ENCODE measurements around the gene ABCC2.
"Not testable (repeated sequence)": the region's sequence is repeated elsewhere in the genome, so short reads cannot be mapped to it uniquely, and the experiment has no call there.

ABCC2 gene

GRCh38 chr10:99853655-99854054 lies 71.2 kb downstream of the ABCC2 start:
- no peak for DNase-seq (ENCODE audit: low spot score)

GRCh38 chr10:99854860-99855259 lies 72.4 kb downstream of the ABCC2 start:
- no peak for DNase-seq (ENCODE audit: low spot score)

GRCh38 chr10:99855479-99856071 lies 73.1 kb downstream of the ABCC2 start:
- no peak for DNase-seq (ENCODE audit: low spot score)

- DNase-seq (ENCODE audit: low spot score) = no peak
Observed at GRCh38 chr10:99858849-99859248, 76.4 kb downstream of the ABCC2 start.

GRCh38 chr10:99859585-99859984 lies 77.1 kb downstream of the ABCC2 start:
- peak; percentile 19 for DNase-seq (ENCODE audit: low spot score)

GRCh38 chr10:99860466-99860865 lies 78.0 kb downstream of the ABCC2 start:
- DNase-seq (ENCODE audit: low spot score) = no peak

- not testable (repeated sequence) for DNase-seq (ENCODE audit: low spot score)
Observed at GRCh38 chr10:99863535-99864240, 81.2 kb downstream of the ABCC2 start.

GRCh38 chr10:99867250-99867649 lies 84.8 kb downstream of the ABCC2 start:
- DNase-seq (ENCODE audit: low spot score) = not testable (repeated sequence)

- no peak for DNase-seq (ENCODE audit: low spot score)
Observed at GRCh38 chr10:99869581-99870122, 87.2 kb downstream of the ABCC2 start.

GRCh38 chr10:99870123-99870730 lies 87.8 kb downstream of the ABCC2 start:
- no peak for DNase-seq (ENCODE audit: low spot score)

- DNase-seq (ENCODE audit: low spot score) = no peak
Observed at GRCh38 chr10:99872367-99873162, 90.1 kb downstream of the ABCC2 start.

- no peak for DNase-seq (ENCODE audit: low spot score)
Observed at GRCh38 chr10:99873846-99874245, 91.4 kb downstream of the ABCC2 start.

- no peak for DNase-seq (ENCODE audit: low spot score)
Observed at GRCh38 chr10:99874341-99875085, 92.1 kb downstream of the ABCC2 start.

GRCh38 chr10:99875473-99875872 lies 93.0 kb downstream of the ABCC2 start:
- no peak for DNase-seq (ENCODE audit: low spot score)

- DNase-seq (ENCODE audit: low spot score) = no peak
Observed at GRCh38 chr10:99880080-99880835, 97.8 kb downstream of the ABCC2 start.

GRCh38 chr10:99881371-99881770 lies 98.9 kb downstream of the ABCC2 start:
- no peak for DNase-seq (ENCODE audit: low spot score)

GRCh38 chr10:99883523-99883922 lies 101.1 kb downstream of the ABCC2 start:
- no peak for DNase-seq (ENCODE audit: low spot score)

- DNase-seq (ENCODE audit: low spot score) = no peak
Observed at GRCh38 chr10:99888622-99889021, 106.2 kb downstream of the ABCC2 start.

GRCh38 chr10:99894613-99895012 lies 112.2 kb downstream of the ABCC2 start:
- DNase-seq (ENCODE audit: low spot score) = no peak

- not testable (repeated sequence) for DNase-seq (ENCODE audit: low spot score)
Observed at GRCh38 chr10:99895066-99895465, 112.6 kb downstream of the ABCC2 start.

GRCh38 chr10:99895867-99896266 lies 113.4 kb downstream of the ABCC2 start:
- no peak for DNase-seq (ENCODE audit: low spot score)

Data from SW480 (cell line).